HG02938 (cell line): ENCODE results near the gene ABCF3.
"Not testable (repeated sequence)": the region's sequence is repeated elsewhere in the genome, so short reads cannot be mapped to it uniquely, and the experiment has no call there.

ENCODE experiments used
- ATAC-seq: cut with Tn5 transposase; IDR thresholded peaks from one replicate; pipeline ENCODE4 v1.9.1; 2021; ENCODE audit warnings: mild to moderate bottlenecking, moderate library complexity; ENCODE audit not compliant: unreplicated experiment

Gene ABCF3

GRCh38 chr3:184186184-184186901 lies at the start of gene ABCF3:
TSS of gene ABCF3 (plus strand) at chr3:184186199. CDS start at chr3:184186208, 9 bp downstream.
- peak; percentile 28 for ATAC-seq

- no peak for ATAC-seq
These were observed 45.6 kb upstream of the ABCF3 start for GRCh38 chr3:184140436-184140835.

GRCh38 chr3:184142199-184142598 lies 43.8 kb upstream of the ABCF3 start:
- no peak for ATAC-seq

DNA sequence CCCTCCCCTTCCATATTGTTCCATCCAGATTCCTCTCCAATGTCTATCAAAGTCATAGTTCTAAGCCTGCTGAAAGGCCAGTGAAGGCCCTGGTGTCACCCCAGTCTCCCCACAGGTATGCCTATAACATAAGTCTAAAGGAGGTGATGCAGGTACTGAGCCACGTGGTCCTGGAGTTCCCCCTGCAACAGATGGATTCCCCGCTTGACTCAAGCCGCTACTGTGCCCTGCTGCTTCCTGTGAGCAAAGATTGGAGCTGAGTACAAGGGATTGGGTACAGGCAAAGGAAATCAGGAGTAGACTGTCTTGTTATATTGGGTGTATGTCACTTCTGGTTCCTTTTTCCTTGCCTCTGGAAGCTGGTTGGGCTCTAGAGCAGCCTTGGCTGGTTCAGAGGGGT lies 42.7 kb upstream of the ABCF3 start:
- no peak for ATAC-seq

GRCh38 chr3:184144505-184144904 lies 41.5 kb upstream of the ABCF3 start:
- ATAC-seq, result no peak

DNA sequence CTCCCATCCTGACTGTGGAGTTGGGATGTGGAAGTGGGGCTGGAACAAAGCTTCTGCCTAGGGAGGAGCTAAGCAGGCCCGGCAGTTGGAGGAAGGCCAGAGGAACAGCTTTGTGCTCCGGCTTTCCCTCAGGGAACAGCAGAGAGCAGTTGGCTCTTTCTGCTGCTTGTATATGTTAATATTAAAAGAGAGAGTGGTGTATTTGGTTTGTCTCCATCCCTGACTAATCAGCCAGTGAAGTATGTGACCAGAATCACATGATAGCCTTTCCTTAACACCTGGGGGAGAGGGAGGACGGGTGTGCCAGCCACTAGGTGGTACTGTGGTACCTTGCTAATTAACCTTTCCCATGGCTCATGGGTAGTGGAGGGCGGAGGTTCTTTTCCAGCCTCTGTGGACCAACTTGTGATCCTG lies 40.9 kb upstream of the ABCF3 start:
- no peak for ATAC-seq

- no peak for ATAC-seq
These were observed 40.2 kb upstream of the ABCF3 start for GRCh38 chr3:184145751-184146270.

DNA sequence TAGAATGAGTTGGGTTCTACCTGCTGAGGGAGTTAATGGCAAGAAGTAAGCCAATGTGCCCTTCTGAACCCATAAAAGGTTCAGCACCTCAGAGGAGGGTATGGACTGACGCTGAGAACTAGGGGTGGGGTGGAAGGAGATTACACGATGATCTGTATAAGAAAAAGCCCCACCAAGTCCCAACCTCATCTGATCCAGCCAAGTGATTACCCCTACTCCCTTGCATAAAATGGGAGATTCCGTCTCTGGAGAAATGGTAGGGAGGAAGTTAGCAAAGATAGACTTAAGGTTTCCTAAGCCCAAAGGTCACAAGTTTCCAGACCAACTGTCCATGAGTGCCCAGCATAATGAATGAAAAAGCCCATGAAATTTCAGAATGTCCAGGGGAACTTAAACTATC lies 37.9 kb upstream of the ABCF3 start:
- ATAC-seq, result no peak

DNA sequence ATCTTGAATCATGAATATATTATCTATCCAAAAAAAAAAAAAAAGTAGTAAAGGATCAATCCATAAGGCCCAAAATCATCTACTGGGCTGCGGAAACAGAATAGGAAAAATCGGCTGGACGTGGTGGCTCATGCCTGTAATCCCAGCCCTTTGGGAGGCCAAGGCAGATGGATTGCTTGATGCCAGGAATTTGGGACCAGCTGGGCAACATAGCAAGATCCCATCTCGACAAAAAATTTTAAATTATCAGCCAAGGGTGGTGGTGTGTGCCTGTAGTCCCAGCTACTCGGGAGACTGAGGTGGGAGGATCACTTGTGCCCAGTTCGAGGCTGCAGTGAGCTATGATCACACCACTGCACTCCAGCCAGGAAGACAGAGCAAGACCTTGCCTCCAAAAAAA lies 36.9 kb upstream of the ABCF3 start:
- no peak for ATAC-seq

- ATAC-seq, result not testable (repeated sequence)
These were observed 36.2 kb upstream of the ABCF3 start for GRCh38 chr3:184149770-184150169.

- peak; percentile 57 for ATAC-seq
These were observed 30.9 kb upstream of the ABCF3 start, which contains the start of gene DVL3 for GRCh38 chr3:184154885-184155643. TSS of gene DVL3 (plus strand) at chr3:184155377. CDS start at chr3:184155636, 259 bp downstream.

DNA sequence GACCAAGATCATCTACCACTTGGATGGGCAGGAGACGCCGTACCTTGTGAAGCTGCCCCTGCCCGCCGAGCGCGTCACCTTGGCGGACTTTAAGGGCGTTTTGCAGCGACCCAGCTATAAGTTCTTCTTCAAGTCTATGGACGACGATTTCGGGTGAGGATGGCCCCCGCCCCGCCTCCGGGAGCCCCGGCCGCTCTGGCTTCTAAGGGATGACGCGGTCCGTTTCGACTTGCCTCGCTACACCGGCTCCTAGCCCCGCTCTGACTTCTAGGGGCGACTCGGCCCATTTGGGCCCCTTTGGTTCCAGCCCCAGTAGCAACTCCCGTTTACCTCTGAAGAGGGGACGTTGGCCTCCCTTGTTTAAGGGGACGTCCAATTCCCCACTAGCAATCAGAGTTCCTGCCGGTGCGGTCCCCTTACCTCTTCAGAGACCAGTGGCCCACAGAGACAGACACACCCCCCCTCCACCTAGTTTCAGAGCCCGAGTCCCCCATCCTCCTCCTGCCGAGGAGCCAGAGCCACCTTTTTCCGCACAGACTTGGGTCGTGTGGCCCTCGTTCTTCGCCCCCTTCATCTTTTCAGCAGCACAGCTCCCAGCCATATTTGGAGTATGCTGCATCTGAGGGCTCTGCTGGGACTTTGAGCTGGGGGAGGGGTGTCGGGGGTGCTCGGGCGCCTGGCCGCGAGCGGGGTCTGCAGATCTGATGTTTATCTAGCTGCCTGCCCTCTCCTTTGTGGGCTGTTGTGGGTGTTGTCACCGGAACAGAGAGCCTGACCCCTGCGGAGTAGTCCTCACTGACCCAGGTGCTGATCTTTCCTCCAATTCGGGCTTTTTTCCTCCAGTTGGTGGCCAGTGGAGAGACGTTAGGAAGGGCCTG lies 30.1 kb upstream of the ABCF3 start:
- ATAC-seq, result peak; percentile 37

DNA sequence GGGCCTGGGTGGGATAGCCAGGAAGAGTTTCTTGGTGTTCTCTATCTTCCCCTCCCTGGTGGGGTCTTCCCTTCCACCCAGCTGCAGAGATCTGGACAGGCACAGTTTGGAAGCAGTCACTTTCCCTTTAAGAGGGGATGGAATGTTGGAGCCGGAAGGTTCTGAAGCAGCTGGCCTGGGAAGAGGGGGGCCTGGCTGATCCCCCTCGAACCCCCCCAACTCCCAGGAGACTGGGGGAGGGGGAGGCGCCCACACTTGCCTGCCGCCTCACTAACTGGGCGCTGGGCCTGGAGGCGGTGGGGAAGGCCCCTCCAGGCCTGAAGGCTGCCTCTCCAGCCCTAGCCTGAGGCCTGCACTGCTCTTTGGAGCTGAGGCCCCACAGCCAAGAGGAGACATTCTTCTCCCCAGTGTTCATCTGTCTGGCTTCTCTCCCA lies 29.5 kb upstream of the ABCF3 start:
- ATAC-seq, result no peak

DNA sequence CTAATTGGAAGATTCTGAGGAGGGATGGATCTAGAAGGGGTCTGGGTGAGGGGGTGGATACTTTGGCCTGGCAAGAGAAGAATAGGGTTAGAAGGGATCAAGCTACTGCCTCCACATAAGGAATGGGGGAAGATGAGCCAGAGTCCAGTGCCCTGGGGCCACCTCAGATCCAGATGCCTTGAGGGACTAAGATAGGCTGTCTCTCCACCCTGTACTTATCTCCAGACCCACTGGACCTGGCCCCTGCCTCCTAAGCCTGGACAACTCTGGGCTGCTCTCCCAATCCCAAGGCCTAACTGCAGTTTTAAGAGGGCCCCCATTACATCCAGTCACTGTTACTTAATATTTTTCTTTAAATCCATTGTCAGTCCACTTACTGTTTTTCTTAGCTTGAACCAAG lies 28.8 kb upstream of the ABCF3 start:
- no peak for ATAC-seq

DNA sequence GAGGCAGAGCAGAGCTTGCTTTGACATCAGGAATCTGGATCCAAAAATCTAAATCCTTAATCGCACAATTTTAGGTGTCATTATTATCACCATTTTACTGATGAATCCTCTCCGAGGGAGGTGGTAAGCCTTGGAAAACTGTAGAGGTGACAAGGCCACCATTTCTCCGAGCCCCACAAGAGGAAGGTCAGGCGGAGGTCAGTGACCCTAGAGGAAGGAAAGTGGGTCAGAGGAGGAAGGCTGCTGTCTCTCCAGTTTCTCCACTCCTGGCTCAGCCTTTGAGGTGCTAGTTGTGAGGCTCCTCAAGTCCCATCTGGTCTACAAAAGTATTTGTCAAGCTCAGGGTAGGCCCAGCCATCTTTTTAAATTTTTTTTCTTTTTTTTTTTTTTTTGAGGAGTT lies 27.6 kb upstream of the ABCF3 start:
- no peak for ATAC-seq

DNA sequence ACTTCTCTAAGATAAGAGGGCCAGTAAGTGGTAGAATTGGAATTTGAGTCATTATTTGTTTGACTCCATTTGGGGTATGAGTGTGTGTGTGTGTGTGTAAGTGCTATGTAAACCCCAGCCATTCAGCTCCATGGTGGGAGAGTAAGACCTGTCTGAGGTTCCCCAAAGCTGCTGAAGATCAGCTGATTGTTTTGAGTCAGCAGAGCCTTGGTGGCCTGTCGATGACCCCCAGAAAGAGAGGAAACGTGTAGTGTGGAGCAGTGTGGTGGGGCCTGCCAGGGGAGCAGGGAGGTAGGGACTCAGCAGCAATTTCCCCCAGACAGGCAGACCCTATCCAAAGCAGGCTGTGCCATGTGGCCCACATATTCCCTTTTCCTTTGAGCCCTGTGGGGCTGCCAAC lies 25.5 kb upstream of the ABCF3 start:
- ATAC-seq, result peak; percentile 40

- ATAC-seq, result not testable (repeated sequence)
These were observed 23.4 kb upstream of the ABCF3 start for GRCh38 chr3:184162571-184163070.

GRCh38 chr3:184164648-184165330 lies 21.2 kb upstream of the ABCF3 start:
- ATAC-seq, result no peak

- no peak for ATAC-seq
These were observed 20.5 kb upstream of the ABCF3 start for GRCh38 chr3:184165543-184165942.

- no peak for ATAC-seq
These were observed 19.3 kb upstream of the ABCF3 start for GRCh38 chr3:184166671-184167070.
